Measurements from ENCODE around the gene RCAN2.

DNA sequence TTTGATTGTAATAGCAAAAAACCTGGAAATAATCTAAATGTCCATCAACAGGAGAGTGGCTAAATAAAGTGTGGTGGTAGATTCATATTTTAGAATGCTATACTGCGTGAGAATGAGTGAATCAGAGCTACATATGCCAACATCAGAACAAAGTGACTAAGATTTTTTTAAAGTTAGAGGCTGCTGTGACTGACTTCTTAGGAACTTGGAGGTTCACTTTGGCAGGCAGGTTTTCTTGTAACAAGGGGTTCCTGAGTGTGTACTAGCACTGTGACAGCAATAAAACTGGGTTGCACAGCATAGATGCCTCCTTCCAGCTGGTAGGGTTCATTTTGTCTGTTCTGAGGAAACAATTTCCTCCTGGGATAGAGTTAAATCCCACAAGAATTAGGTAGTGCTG, 245.2 kb downstream of the RCAN2 start:
- TF ChIP-seq POLR2A (IDR thresholded peaks at IDR 0.05), result no peak
- TF ChIP-seq, protein P1, sequence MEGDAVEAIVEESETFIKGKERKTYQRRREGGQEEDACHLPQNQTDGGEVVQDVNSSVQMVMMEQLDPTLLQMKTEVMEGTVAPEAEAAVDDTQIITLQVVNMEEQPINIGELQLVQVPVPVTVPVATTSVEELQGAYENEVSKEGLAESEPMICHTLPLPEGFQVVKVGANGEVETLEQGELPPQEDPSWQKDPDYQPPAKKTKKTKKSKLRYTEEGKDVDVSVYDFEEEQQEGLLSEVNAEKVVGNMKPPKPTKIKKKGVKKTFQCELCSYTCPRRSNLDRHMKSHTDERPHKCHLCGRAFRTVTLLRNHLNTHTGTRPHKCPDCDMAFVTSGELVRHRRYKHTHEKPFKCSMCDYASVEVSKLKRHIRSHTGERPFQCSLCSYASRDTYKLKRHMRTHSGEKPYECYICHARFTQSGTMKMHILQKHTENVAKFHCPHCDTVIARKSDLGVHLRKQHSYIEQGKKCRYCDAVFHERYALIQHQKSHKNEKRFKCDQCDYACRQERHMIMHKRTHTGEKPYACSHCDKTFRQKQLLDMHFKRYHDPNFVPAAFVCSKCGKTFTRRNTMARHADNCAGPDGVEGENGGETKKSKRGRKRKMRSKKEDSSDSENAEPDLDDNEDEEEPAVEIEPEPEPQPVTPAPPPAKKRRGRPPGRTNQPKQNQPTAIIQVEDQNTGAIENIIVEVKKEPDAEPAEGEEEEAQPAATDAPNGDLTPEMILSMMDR (IDR thresholded peaks at IDR 0.05), result no peak
- TF ChIP-seq EP300 (IDR thresholded peaks at IDR 0.05), result no peak

Data from upper lobe of left lung (tissue), 4 donors.